Osteocyte (in vitro differentiated cells): ENCODE data around the gene UFM1. TPM values are rescaled to one million over a fixed set of nuclear protein-coding genes. Genes with fewer than 3 reads are reported as not detected.

Experiments used
- DNase-seq: peaks from one replicate; pipeline ENCODE4 v3.0.0; 2021; ENCODE audit warnings: mixed read lengths; ENCODE audit not compliant: unreplicated experiment; ENCODE audit errors: extremely low spot score
- H3K27ac Mint-ChIP-seq: one replicate; pipeline ENCODE4 v1.8.0; 2021; ENCODE audit warnings: mild to moderate bottlenecking, mixed read lengths; ENCODE audit not compliant: unreplicated experiment
- H3K27me3 Mint-ChIP-seq: one replicate; pipeline ENCODE4 v1.8.0; 2021; ENCODE audit warnings: mixed read lengths; ENCODE audit not compliant: unreplicated experiment
- H3K36me3 Mint-ChIP-seq: one replicate; pipeline ENCODE4 v1.8.0; 2021; ENCODE audit warnings: mixed read lengths; ENCODE audit not compliant: unreplicated experiment
- H3K4me1 Mint-ChIP-seq: one replicate; pipeline ENCODE4 v1.8.0; 2021; ENCODE audit warnings: mixed read lengths; ENCODE audit not compliant: unreplicated experiment
- H3K4me3 Mint-ChIP-seq: one replicate; pipeline ENCODE4 v1.8.0; 2021; ENCODE audit warnings: mild to moderate bottlenecking, moderate library complexity, mixed read lengths; ENCODE audit not compliant: unreplicated experiment
- H3K9me3 Mint-ChIP-seq: one replicate; pipeline ENCODE4 v1.8.0; 2021; ENCODE audit warnings: mixed read lengths; ENCODE audit not compliant: unreplicated experiment
- CTCF ChIP-seq: fragments of 200-600 bp; sonication (generic); IDR thresholded peaks from 2 replicates; pipeline ENCODE4 v1.5.0; 2021; ENCODE audit warnings: antibody characterized with exemption, mild to moderate bottlenecking, moderate library complexity
- total RNA-seq: library from RNA; stranded (reverse); gene quantifications from 2 replicates; pipeline ENCODE4 v1.2.1, GENCODE V29; 2021

UFM1 gene
- total RNA-seq, 1 donor from 2014 or later = 43.7 TPM

- Mint-ChIP-seq H3K4me1 (no peaks in the 10 kb centered on the region), H3K27me3 (peaks cover 12% of the 10 kb centered on the region), H3K27ac (no peak overlapping the region), H3K36me3 (peaks cover 2% of the 10 kb centered on the region), H3K9me3 (peaks cover 4% of the 10 kb centered on the region), H3K4me3 (no peak overlapping the region)
- no peak for DNase-seq
- TF ChIP-seq CTCF = no peak
These were observed 33.5 kb upstream of the UFM1 start for GRCh38 chr13:38316129-38316528.

- no peak for TF ChIP-seq CTCF
- no peak overlapping the region for H3K4me3 Mint-ChIP-seq
- no peak for DNase-seq
- peaks cover 13% of the 10 kb centered on the region for H3K27me3 Mint-ChIP-seq
- H3K9me3 Mint-ChIP-seq = peaks cover 6% of the 10 kb centered on the region
- no peak overlapping the region for H3K27ac Mint-ChIP-seq
- H3K36me3 Mint-ChIP-seq = no peaks in the 10 kb centered on the region
- H3K4me1 Mint-ChIP-seq = no peaks in the 10 kb centered on the region
These were observed 28.0 kb upstream of the UFM1 start for GRCh38 chr13:38321654-38322053.

GRCh38 chr13:38325426-38325825 lies 24.2 kb upstream of the UFM1 start:
- no peaks in the 10 kb centered on the region for H3K4me1 Mint-ChIP-seq
- no peak for TF ChIP-seq CTCF
- H3K27me3 Mint-ChIP-seq = peaks cover 15% of the 10 kb centered on the region
- no peak overlapping the region for H3K27ac Mint-ChIP-seq
- no peak for DNase-seq
- H3K36me3 Mint-ChIP-seq = no peaks in the 10 kb centered on the region
- no peak overlapping the region for H3K4me3 Mint-ChIP-seq
- peaks cover 6% of the 10 kb centered on the region for H3K9me3 Mint-ChIP-seq

- peaks cover 15% of the 10 kb centered on the region for H3K27me3 Mint-ChIP-seq
- no peak overlapping the region for H3K27ac Mint-ChIP-seq
- H3K36me3 Mint-ChIP-seq = no peaks in the 10 kb centered on the region
- DNase-seq = no peak
- H3K4me3 Mint-ChIP-seq = no peak overlapping the region
- no peak for TF ChIP-seq CTCF
- H3K9me3 Mint-ChIP-seq = peaks cover 6% of the 10 kb centered on the region
- no peaks in the 10 kb centered on the region for H3K4me1 Mint-ChIP-seq
These were observed 21.0 kb upstream of the UFM1 start for GRCh38 chr13:38328699-38329098.

GRCh38 chr13:38334845-38335244 lies 14.8 kb upstream of the UFM1 start:
- H3K9me3 Mint-ChIP-seq = no peaks in the 10 kb centered on the region
- H3K36me3 Mint-ChIP-seq = no peaks in the 10 kb centered on the region
- no peak overlapping the region for H3K27ac Mint-ChIP-seq
- no peaks in the 10 kb centered on the region for H3K4me1 Mint-ChIP-seq
- no peak for TF ChIP-seq CTCF
- H3K27me3 Mint-ChIP-seq = no peaks in the 10 kb centered on the region
- DNase-seq = no peak
- H3K4me3 Mint-ChIP-seq = no peak overlapping the region
